CD4-positive, alpha-beta memory T cell (primary cell): ENCODE results near the gene MAGEB17. TPM values are rescaled to one million over a fixed set of nuclear protein-coding genes. Genes with fewer than 3 reads are reported as not detected.
"Not testable (repeated sequence)": the region's sequence is repeated elsewhere in the genome, so short reads cannot be mapped to it uniquely, and the experiment has no call there.

Source experiments
- CTCF ChIA-PET: fragments of 350-600 bp; sonication (Branson Sonifier 250); formaldehyde crosslinking; loops from one replicate; lab custom pipeline; 2021; ENCODE audit warnings: inconsistent platforms; ENCODE audit not compliant: partially characterized antibody; lab: Charles Lee
- POLR2A ChIA-PET: fragments of 350-600 bp; sonication (Branson Sonifier 250); formaldehyde crosslinking; loops from one replicate; lab custom pipeline; 2021; ENCODE audit not compliant: partially characterized antibody; lab: Charles Lee
- DNase-seq, 5 donors: peaks; one replicate each; pipeline versions ENCODE4 v3.0.0 to v3.0.0-alpha.2; 2020 to 2022; ENCODE audit warnings: mixed read lengths in 1 of 5
- H3K27ac ChIP-seq: one replicate; pipeline ENCODE4 v1.7.0; 2013; ENCODE audit warnings: low read depth, low read length
- H3K27me3 ChIP-seq: 2 replicates; pipeline ENCODE4 v1.7.0; 2013; ENCODE audit warnings: mild to moderate bottlenecking, low read length, moderate library complexity; ENCODE audit not compliant: insufficient read depth
- H3K36me3 ChIP-seq: 2 replicates; pipeline ENCODE4 v1.7.0; 2013; ENCODE audit warnings: mild to moderate bottlenecking, low read length, moderate library complexity; ENCODE audit not compliant: insufficient read depth
- H3K4me1 ChIP-seq: 2 replicates; pipeline ENCODE4 v1.7.0; 2013; ENCODE audit warnings: mild to moderate bottlenecking, low read length, moderate library complexity; ENCODE audit not compliant: insufficient read depth
- H3K4me3 ChIP-seq, 2 donors: one replicate each; pipeline ENCODE4 v1.7.0; 2013; ENCODE audit warnings: low read length in 2 of 2, mild to moderate bottlenecking in 1 of 2
- H3K9me3 ChIP-seq, 2 donors: one replicate each; pipeline ENCODE4 v1.7.0; 2013; ENCODE audit warnings: low read length in 2 of 2, control low read depth in 1 of 2; ENCODE audit not compliant: control insufficient read depth in 1 of 2
- H3K27ac Mint-ChIP-seq, 7 donors: one replicate each; pipeline ENCODE4 v1.8.0; 2020 to 2021; ENCODE audit warnings: mixed read lengths in 7 of 7, mild to moderate bottlenecking in 6 of 7, inconsistent platforms in 3 of 7, moderate library complexity in 3 of 7
- H3K27me3 Mint-ChIP-seq, 2 donors: one replicate each; pipeline ENCODE4 v1.8.0; 2020 to 2021; ENCODE audit warnings: mixed read lengths in 2 of 2
- H3K36me3 Mint-ChIP-seq, 2 donors: one replicate each; pipeline ENCODE4 v1.8.0; 2020 to 2021; ENCODE audit warnings: mixed read lengths in 2 of 2, inconsistent platforms in 1 of 2, mild to moderate bottlenecking in 1 of 2
- H3K4me1 Mint-ChIP-seq, 4 donors: one replicate each; pipeline ENCODE4 v1.8.0; 2020 to 2021; ENCODE audit warnings: mixed read lengths in 4 of 4, mild to moderate bottlenecking in 1 of 4
- H3K4me3 Mint-ChIP-seq, 8 donors: one replicate each; pipeline ENCODE4 v1.8.0; 2020 to 2021; ENCODE audit warnings: mixed read lengths in 8 of 8, mild to moderate bottlenecking in 7 of 8, moderate library complexity in 6 of 8, inconsistent platforms in 3 of 8
- H3K9me3 Mint-ChIP-seq, 8 donors: one replicate each; pipeline ENCODE4 v1.8.0; 2020 to 2021; ENCODE audit warnings: mixed read lengths in 8 of 8, mild to moderate bottlenecking in 5 of 8, inconsistent platforms in 3 of 8, moderate library complexity in 1 of 8
- intact Hi-C: fragments of 100-400 bp; cut with micrococcal nuclease; formaldehyde crosslinking; loops from one replicate; pipeline ENCODE4 v1.15.1; 2023
- polyA plus RNA-seq, 2 donors: library from polyadenylated mRNA; unstranded; fragments of 300-500 nt; fragmentation: Illumina TruSeq; gene quantifications; one replicate each; pipeline ENCODE4 v1.2.3, GENCODE V29; 2021
- total RNA-seq, 2 experiments: library from RNA; stranded (reverse); gene quantifications; one replicate each; pipeline ENCODE4 v1.2.3, GENCODE V29; 2021

Gene MAGEB17
- total and polyA plus RNA-seq, 4 experiments from 2014 or later: not detected

DNA sequence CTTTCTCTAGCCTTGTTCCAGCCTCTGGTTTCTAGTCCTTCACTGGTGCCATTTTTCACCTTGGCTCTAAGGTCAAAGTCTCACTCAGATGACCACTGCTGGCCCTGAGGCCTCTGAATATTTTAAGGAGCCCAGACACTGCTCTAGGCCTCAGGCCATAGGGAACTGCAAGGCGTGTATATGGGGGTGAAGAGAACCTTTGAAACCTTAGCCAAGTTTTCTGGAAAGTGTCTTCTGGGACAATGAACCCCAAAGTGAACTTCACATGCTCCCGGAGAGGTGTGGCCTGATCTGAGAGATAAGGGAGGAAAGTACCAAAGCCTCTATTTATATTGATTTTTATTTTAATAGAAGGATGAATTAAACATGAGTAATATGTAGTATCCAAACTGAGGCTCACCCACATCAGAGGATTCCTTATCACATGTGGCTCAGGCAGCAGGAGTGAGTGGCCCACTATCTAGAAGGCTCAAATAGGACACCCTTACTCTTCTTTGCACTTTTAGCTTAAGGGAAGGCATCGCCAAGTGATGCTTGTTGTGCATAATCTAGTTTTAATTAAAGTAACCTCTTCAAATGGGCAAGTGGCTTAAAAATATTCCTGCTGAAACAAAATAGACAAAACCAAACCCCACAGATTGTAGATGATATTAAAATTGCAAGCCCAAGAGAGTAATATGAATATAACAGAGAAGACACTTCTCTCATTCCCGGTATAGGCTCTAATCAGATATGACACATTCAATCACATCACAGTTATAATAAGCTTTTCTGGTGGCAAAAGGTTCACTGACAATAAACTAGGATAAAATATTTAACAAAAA lies 25.6 kb upstream of the MAGEB17 start:
- H3K9me3 Mint-ChIP-seq: peaks cover 0 to 3% (median 0%) of the 10 kb centered on the region in 8 donors
- no peaks in the 10 kb centered on the region for H3K9me3 ChIP-seq
- H3K36me3 ChIP-seq: no peaks in the 10 kb centered on the region
- H3K4me3 Mint-ChIP-seq: no peak overlapping the region
- peaks cover 10 to 11% of the 10 kb centered on the region in 2 donors for H3K27me3 Mint-ChIP-seq
- ChIA-PET CTCF (interaction anchor here (0.9 kb wide), 1 partner anchor 380 kb away, joined by 3 read pairs; no protein-coding TSS in a partner anchor), POLR2A (no interaction called here)
- DNase-seq: no peak
- no peak overlapping the region for H3K27ac Mint-ChIP-seq
- H3K27me3 ChIP-seq: no peaks in the 10 kb centered on the region
- no peaks in the 10 kb centered on the region for H3K4me1 ChIP-seq
- no peaks in the 10 kb centered on the region for H3K36me3 Mint-ChIP-seq
- intact Hi-C loops: no loop called here
- H3K4me1 Mint-ChIP-seq: peaks cover 0 to 2% (median 0%) of the 10 kb centered on the region in 4 donors
- no peak overlapping the region for H3K27ac ChIP-seq
- H3K4me3 ChIP-seq: no peak overlapping the region

DNA sequence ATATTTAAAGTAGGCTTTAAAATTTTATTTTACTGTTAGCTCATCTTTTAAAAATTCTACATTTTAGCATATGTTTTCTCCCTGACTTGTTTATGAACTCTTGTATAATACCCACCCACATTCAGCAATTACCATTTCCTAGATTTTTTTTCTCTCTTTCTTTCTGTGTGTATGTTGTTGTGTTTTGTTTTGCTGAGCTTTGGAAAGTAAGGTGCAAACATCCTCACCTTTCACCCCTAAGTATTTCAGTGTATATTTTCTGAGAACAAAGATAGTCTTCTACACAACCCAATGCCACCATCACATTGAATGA lies 25.1 kb upstream of the MAGEB17 start:
- no peaks in the 10 kb centered on the region for H3K4me1 ChIP-seq
- CTCF ChIA-PET: interaction anchor here (0.9 kb wide), 1 partner anchor 380 kb away, joined by 3 read pairs; no protein-coding TSS in a partner anchor
- no peaks in the 10 kb centered on the region for H3K36me3 ChIP-seq
- POLR2A ChIA-PET: no interaction called here
- no peak overlapping the region for H3K27ac ChIP-seq
- H3K27me3 Mint-ChIP-seq: peaks cover 10% of the 10 kb centered on the region in 2 donors
- peaks cover 0 to 3% (median 0%) of the 10 kb centered on the region in 8 donors for H3K9me3 Mint-ChIP-seq
- no peak overlapping the region for H3K4me3 Mint-ChIP-seq
- H3K4me1 Mint-ChIP-seq: peaks cover 0 to 2% (median 0%) of the 10 kb centered on the region in 4 donors
- no peak overlapping the region for H3K27ac Mint-ChIP-seq
- intact Hi-C loops: no loop called here
- no peak for DNase-seq
- H3K36me3 Mint-ChIP-seq: no peaks in the 10 kb centered on the region
- no peaks in the 10 kb centered on the region for H3K27me3 ChIP-seq
- H3K4me3 ChIP-seq: no peak overlapping the region
- H3K9me3 ChIP-seq: no peaks in the 10 kb centered on the region

DNA sequence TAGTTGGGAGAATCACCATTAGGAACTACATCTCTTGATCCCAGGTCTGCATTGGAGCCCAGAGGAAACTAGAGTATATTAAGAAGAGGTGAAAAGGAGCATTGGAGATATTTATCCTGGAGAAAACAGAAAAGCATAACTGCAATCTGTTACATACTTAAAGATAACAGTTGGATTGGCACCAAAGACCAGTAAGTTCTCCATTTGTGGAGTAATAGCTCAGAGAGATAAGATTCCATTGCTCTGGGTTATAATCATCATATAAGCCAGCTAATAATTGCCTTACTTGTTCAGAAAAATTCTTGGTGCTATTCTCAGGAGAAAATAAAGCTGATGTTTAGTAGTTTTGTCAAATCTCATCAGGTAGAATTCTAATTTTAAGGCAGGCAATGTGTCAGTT lies 23.3 kb upstream of the MAGEB17 start:
- Histone ChIP-seq H3K9me3 (no peaks in the 10 kb centered on the region), H3K4me1 (no peaks in the 10 kb centered on the region), H3K27me3 (no peaks in the 10 kb centered on the region), H3K27ac (no peak overlapping the region), H3K36me3 (no peaks in the 10 kb centered on the region), H3K4me3 (no peak overlapping the region)
- Mint-ChIP-seq H3K4me1 (no peaks in the 10 kb centered on the region), H3K27ac (no peak overlapping the region), H3K27me3 (peaks cover 8 to 10% of the 10 kb centered on the region in 2 donors), H3K9me3 (peaks cover 0 to 3% (median 0%) of the 10 kb centered on the region in 8 donors), H3K36me3 (no peaks in the 10 kb centered on the region), H3K4me3 (no peak overlapping the region)
- ChIA-PET CTCF (no interaction called here), POLR2A (no interaction called here)
- intact Hi-C loops: no loop called here
- no peak for DNase-seq

DNA sequence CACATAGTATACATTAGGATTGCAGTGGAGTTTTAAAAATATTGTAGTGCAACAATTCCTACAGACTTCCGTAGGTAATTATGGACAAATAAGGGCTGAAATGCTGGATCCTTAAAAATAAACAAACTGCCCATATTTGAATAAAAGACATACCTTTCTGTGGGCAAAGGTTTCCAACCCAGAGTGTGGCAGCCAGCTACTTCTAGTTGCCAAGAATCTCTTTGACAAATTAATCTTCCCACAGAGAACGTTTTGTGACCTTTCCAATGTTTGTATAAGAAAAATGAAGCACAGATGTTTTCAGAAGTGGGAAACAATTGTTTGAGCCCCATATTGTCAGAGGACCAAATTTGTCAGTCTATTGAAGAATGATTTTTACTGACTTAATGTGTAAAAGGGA lies 22.9 kb upstream of the MAGEB17 start:
- Histone ChIP-seq H3K9me3 (no peaks in the 10 kb centered on the region), H3K4me1 (no peaks in the 10 kb centered on the region), H3K27me3 (no peaks in the 10 kb centered on the region), H3K36me3 (no peaks in the 10 kb centered on the region), H3K27ac (no peak overlapping the region), H3K4me3 (no peak overlapping the region)
- no peak overlapping the region for H3K4me3 Mint-ChIP-seq
- no peak overlapping the region for H3K27ac Mint-ChIP-seq
- peaks cover 8 to 11% of the 10 kb centered on the region in 2 donors for H3K27me3 Mint-ChIP-seq
- CTCF ChIA-PET: no interaction called here
- no peak for DNase-seq
- POLR2A ChIA-PET: no interaction called here
- H3K4me1 Mint-ChIP-seq: no peaks in the 10 kb centered on the region
- intact Hi-C loops: no loop called here
- peaks cover 0 to 3% (median 0%) of the 10 kb centered on the region in 8 donors for H3K9me3 Mint-ChIP-seq
- H3K36me3 Mint-ChIP-seq: no peaks in the 10 kb centered on the region

DNA sequence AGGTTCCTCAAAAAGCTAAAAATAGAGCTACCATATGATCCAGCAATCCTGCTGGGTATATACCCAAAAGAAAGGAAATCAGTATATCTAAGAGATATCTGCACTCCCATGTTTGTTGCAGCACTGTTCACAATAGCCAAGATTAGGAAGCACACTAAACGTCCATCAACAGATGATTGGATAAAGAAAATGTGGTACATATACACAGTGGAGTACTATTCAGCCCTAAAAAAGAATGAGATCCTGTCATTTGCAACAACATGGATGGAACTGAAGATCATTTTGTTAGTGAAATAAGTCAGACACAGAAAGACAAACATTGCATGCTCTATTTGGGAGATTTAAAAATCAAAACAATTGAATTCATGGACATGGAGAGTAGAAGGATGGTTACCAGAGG lies 22.2 kb upstream of the MAGEB17 start:
- peaks cover 8 to 11% of the 10 kb centered on the region in 2 donors for H3K27me3 Mint-ChIP-seq
- H3K4me1 ChIP-seq, H3K4me3 Mint-ChIP-seq, H3K27ac ChIP-seq, H3K9me3 ChIP-seq, DNase-seq, H3K27ac Mint-ChIP-seq, H3K4me3 ChIP-seq, CTCF ChIA-PET, H3K27me3 ChIP-seq, H3K4me1 Mint-ChIP-seq, POLR2A ChIA-PET, intact Hi-C loops, H3K36me3 Mint-ChIP-seq, H3K9me3 Mint-ChIP-seq, H3K36me3 ChIP-seq: not testable (repeated sequence)

DNA sequence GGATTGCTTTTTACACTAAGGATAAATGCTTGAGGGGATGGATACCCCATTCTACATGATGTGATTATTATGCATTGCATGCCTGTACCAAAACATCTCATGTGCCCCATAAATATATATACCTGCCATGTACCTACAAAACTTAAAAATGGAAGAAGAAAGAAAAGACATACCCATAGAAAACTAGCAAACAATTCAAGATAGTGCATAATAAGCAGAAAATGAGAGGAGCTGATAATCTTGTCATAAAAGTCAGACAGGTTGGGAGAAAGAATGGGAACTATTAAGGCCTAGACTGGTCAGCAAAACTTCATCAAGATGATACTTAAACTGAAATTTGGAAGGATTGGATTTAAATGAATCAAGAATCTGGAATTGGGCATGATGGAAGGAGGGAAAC lies 21.6 kb upstream of the MAGEB17 start:
- Mint-ChIP-seq H3K27me3 (peaks cover 8 to 13% of the 10 kb centered on the region in 2 donors), H3K9me3 (peaks cover 0 to 3% (median 0%) of the 10 kb centered on the region in 8 donors), H3K36me3 (no peaks in the 10 kb centered on the region), H3K4me3 (no peak overlapping the region), H3K27ac (no peak overlapping the region), H3K4me1 (no peaks in the 10 kb centered on the region)
- Histone ChIP-seq H3K9me3 (no peaks in the 10 kb centered on the region), H3K27me3 (no peaks in the 10 kb centered on the region), H3K4me1 (no peaks in the 10 kb centered on the region), H3K36me3 (no peaks in the 10 kb centered on the region), H3K27ac (no peak overlapping the region), H3K4me3 (no peak overlapping the region)
- CTCF ChIA-PET: no interaction called here
- POLR2A ChIA-PET: no interaction called here
- intact Hi-C loops: no loop called here
- DNase-seq: no peak

DNA sequence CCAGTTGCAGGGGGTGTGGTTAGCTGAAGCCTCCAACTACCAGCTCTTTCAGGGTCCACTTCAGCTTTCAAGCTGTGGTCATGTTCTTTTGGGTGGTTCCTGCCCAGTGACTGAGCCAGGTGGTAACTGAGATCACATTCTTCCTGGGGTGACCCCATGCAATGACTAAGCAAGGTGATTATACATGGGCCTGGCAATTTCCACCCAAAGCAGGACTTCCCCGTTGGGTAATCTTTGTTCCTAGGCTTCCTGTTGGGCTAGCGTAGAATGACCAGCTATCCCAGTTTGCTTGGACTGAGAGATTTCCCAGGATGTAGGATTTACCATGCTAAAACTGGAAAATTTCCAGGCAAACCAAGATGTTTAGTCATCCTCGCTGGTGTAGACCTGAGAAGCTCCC lies 18.4 kb upstream of the MAGEB17 start:
- Histone ChIP-seq H3K9me3 (no peaks in the 10 kb centered on the region), H3K36me3 (no peaks in the 10 kb centered on the region), H3K4me3 (no peak overlapping the region), H3K27me3 (no peaks in the 10 kb centered on the region), H3K27ac (no peak overlapping the region), H3K4me1 (no peaks in the 10 kb centered on the region)
- ChIA-PET CTCF (no interaction called here), POLR2A (no interaction called here)
- no peak for DNase-seq
- H3K27ac Mint-ChIP-seq: no peak overlapping the region
- no peaks in the 10 kb centered on the region for H3K36me3 Mint-ChIP-seq
- no peak overlapping the region for H3K4me3 Mint-ChIP-seq
- H3K27me3 Mint-ChIP-seq: peaks cover 3 to 11% of the 10 kb centered on the region in 2 donors
- H3K4me1 Mint-ChIP-seq: no peaks in the 10 kb centered on the region
- H3K9me3 Mint-ChIP-seq: peaks cover 0 to 3% (median 0%) of the 10 kb centered on the region in 8 donors
- intact Hi-C loops: no loop called here
